Retinal pigment epithelial cell (primary cell): ENCODE data around the gene MCM9.

Source experiments
- DNase-seq: peaks from one replicate; pipeline ENCODE4 v3.0.0-alpha.2; 2010; ENCODE audit warnings: low read depth
- H3K4me3 ChIP-seq: 2 replicates; pipeline ENCODE4 v1.5.1; 2011; ENCODE audit warnings: mild to moderate bottlenecking, low read length, control low read depth, moderate library complexity
- TF ChIP-seq, protein P1 (sequence below): conservative IDR thresholded peaks from 2 replicates; pipeline ENCODE4 v1.5.1; 2011; ENCODE audit warnings: low read depth, low read length, control low read depth, inconsistent platforms

Gene MCM9

GRCh38 chr6:118776607-118777549 is 158.1 kb downstream of the MCM9 start:
- H3K4me3 ChIP-seq, result no peak overlapping the region
- TF ChIP-seq, protein P1, sequence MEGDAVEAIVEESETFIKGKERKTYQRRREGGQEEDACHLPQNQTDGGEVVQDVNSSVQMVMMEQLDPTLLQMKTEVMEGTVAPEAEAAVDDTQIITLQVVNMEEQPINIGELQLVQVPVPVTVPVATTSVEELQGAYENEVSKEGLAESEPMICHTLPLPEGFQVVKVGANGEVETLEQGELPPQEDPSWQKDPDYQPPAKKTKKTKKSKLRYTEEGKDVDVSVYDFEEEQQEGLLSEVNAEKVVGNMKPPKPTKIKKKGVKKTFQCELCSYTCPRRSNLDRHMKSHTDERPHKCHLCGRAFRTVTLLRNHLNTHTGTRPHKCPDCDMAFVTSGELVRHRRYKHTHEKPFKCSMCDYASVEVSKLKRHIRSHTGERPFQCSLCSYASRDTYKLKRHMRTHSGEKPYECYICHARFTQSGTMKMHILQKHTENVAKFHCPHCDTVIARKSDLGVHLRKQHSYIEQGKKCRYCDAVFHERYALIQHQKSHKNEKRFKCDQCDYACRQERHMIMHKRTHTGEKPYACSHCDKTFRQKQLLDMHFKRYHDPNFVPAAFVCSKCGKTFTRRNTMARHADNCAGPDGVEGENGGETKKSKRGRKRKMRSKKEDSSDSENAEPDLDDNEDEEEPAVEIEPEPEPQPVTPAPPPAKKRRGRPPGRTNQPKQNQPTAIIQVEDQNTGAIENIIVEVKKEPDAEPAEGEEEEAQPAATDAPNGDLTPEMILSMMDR, result peak; percentile 82
- peak; percentile 51 for DNase-seq

GRCh38 chr6:118775381-118775780 is 159.6 kb downstream of the MCM9 start:
- H3K4me3 ChIP-seq, result no peak overlapping the region
- DNase-seq, result no peak
- TF ChIP-seq, protein P1, result no peak

DNA sequence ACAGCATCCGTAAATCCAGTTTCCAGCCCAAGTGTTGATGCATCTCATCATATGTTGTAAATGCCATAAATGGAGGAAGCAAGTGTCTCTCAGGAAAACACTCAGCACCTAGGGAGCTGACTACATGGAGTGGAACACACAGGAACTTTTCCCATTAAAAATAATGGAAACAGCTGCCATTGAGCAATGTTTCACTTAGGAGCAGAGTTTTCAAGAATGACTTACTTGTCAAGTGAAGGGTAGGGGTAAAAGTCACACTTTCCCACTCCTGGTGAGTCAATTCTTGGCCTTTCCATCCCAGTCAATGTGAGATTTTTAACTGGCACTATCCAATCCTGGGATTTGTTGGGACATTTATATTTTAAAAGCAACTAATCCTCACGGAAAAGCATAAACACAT is 160.4 kb downstream of the MCM9 start:
- no peak for DNase-seq
- H3K4me3 ChIP-seq, result no peak overlapping the region
- TF ChIP-seq, protein P1, result no peak

GRCh38 chr6:118772886-118773285 is 162.1 kb downstream of the MCM9 start:
- H3K4me3 ChIP-seq, result no peak overlapping the region
- TF ChIP-seq, protein P1, result no peak
- DNase-seq, result no peak

DNA sequence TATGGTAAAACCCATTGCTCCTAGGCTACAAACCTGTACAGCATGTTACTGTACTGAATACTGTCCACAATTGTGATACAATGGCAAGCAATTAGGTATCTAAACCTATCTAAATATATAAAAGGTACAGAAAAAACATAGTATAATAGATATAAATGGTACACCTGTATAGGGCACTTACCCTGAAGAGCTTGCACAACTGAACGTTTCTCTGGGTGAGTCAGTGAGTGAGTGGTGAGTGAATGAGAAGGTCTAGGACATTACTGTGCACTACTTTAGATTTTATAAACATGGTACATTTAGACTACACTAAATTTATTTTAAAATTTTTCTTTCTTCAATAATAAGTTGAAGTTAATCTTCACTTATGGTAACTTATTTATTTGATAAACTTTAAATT is 163.7 kb downstream of the MCM9 start:
- TF ChIP-seq, protein P1, result no peak
- DNase-seq, result no peak
- no peak overlapping the region for H3K4me3 ChIP-seq

GRCh38 chr6:118770835-118771234 is 164.1 kb downstream of the MCM9 start:
- H3K4me3 ChIP-seq, result no peak overlapping the region
- TF ChIP-seq, protein P1, result no peak
- DNase-seq, result no peak
